DOHH2 (cell line): ENCODE measurements around the gene ALK.

Source experiments
- H3F3A ChIP-seq: fragments of 200-600 bp; sonication (generic), shearing (Covaris generic); 2 replicates; pipeline ENCODE4 v1.6.0; 2016; ENCODE audit warnings: antibody characterized with exemption, mild to moderate bottlenecking; ENCODE audit not compliant: control insufficient read depth, insufficient read depth
- H3K27ac ChIP-seq: fragments of 200-600 bp; sonication (generic); 2 replicates; pipeline ENCODE4 v1.5.1; 2014; ENCODE audit warnings: low read depth, mild to moderate bottlenecking, low read length, moderate library complexity
- H3K27me3 ChIP-seq: fragments of 200-600 bp; sonication (generic); 2 replicates; pipeline ENCODE4 v1.6.1; 2014; ENCODE audit warnings: mild to moderate bottlenecking, low read length, mixed read lengths; ENCODE audit not compliant: control insufficient read depth
- H3K36me3 ChIP-seq: fragments of 200-600 bp; sonication (generic); 2 replicates; pipeline ENCODE4 v1.6.1; 2014; ENCODE audit warnings: mild to moderate bottlenecking, low read length, moderate library complexity, mixed read lengths; ENCODE audit not compliant: control insufficient read depth
- H3K4me1 ChIP-seq: fragments of 200-600 bp; sonication (generic); 2 replicates; pipeline ENCODE4 v1.6.1; 2014; ENCODE audit warnings: mild to moderate bottlenecking, low read length, mixed read lengths; ENCODE audit not compliant: control insufficient read depth
- H3K4me2 ChIP-seq: fragments of 200-600 bp; sonication (generic); 2 replicates; pipeline ENCODE4 v1.6.0; 2014; ENCODE audit warnings: mild to moderate bottlenecking, low read length, moderate library complexity
- H3K4me3 ChIP-seq: fragments of 200-600 bp; sonication (generic); 2 replicates; pipeline ENCODE4 v1.5.1; 2014; ENCODE audit warnings: mild to moderate bottlenecking, low read length, mixed read lengths
- H3K79me2 ChIP-seq: fragments of 200-600 bp; sonication (generic); 2 replicates; pipeline ENCODE4 v1.6.1; 2014; ENCODE audit warnings: mild to moderate bottlenecking, low read length, mixed read lengths; ENCODE audit not compliant: control insufficient read depth
- H3K9me2 ChIP-seq: fragments of 200-600 bp; sonication (generic); replicated peaks from 2 replicates; pipeline ENCODE4 v1.6.1; 2014; ENCODE audit warnings: mild to moderate bottlenecking, low read length, mixed read lengths; ENCODE audit not compliant: control insufficient read depth
- H3K9me3 ChIP-seq: fragments of 200-600 bp; sonication (generic); 2 replicates; pipeline ENCODE4 v1.6.1; 2014; ENCODE audit warnings: antibody characterized with exemption, low read length, mixed read lengths; ENCODE audit not compliant: control insufficient read depth, insufficient read depth
- H4K20me1 ChIP-seq: fragments of 200-600 bp; sonication (generic); 2 replicates; pipeline ENCODE4 v1.6.0; 2014; ENCODE audit warnings: low read depth, mild to moderate bottlenecking, antibody characterized with exemption, low read length, moderate library complexity; ENCODE audit not compliant: control insufficient read depth, insufficient read depth
- CTCF ChIP-seq: fragments of 200-600 bp; sonication (generic); IDR thresholded peaks from one replicate; pipeline ENCODE4 v1.5.1; 2014; ENCODE audit warnings: antibody characterized with exemption, mild to moderate bottlenecking, low read depth, low read length; ENCODE audit not compliant: poor library complexity, severe bottlenecking
- EZH2phosphoT487 ChIP-seq: fragments of 200-600 bp; sonication (generic); IDR thresholded peaks from 2 replicates; pipeline ENCODE4 v1.6.1; 2017; ENCODE audit warnings: borderline replicate concordance, mild to moderate bottlenecking, antibody characterized with exemption, low read length, moderate library complexity, mixed read lengths

ALK gene

GRCh38 chr2:29910960-29911359, 10.4 kb downstream of the ALK start:
- no peaks in the 10 kb centered on the region for H3K79me2 ChIP-seq
- H3K4me2 ChIP-seq, result no peak overlapping the region
- H3K27ac ChIP-seq, result no peak overlapping the region
- H3K4me1 ChIP-seq, result no peaks in the 10 kb centered on the region
- H3F3A ChIP-seq, result no peaks in the 10 kb centered on the region
- H4K20me1 ChIP-seq, result no peaks in the 10 kb centered on the region
- no peak for TF ChIP-seq EZH2phosphoT487
- no peak for TF ChIP-seq CTCF
- H3K36me3 ChIP-seq, result no peaks in the 10 kb centered on the region
- no peaks in the 10 kb centered on the region for H3K9me3 ChIP-seq
- no peaks in the 10 kb centered on the region; the same call in 1 of the 2 replicates for H3K27me3 ChIP-seq
- no peaks in the 10 kb centered on the region; the same call in 1 of the 2 replicates for H3K9me2 ChIP-seq
- no peak overlapping the region for H3K4me3 ChIP-seq

- H3K79me2 ChIP-seq, result no peaks in the 10 kb centered on the region
- H3K4me3 ChIP-seq, result no peak overlapping the region
- no peak overlapping the region for H3K4me2 ChIP-seq
- no peak for TF ChIP-seq EZH2phosphoT487
- TF ChIP-seq CTCF, result no peak
- no peaks in the 10 kb centered on the region; the same call in 1 of the 2 replicates for H3K27me3 ChIP-seq
- no peaks in the 10 kb centered on the region for H3K9me3 ChIP-seq
- no peaks in the 10 kb centered on the region for H4K20me1 ChIP-seq
- H3K9me2 ChIP-seq, result no peaks in the 10 kb centered on the region; the same call in 1 of the 2 replicates
- no peaks in the 10 kb centered on the region for H3K4me1 ChIP-seq
- H3K27ac ChIP-seq, result no peak overlapping the region
- no peaks in the 10 kb centered on the region for H3F3A ChIP-seq
- no peaks in the 10 kb centered on the region for H3K36me3 ChIP-seq
Measured at GRCh38 chr2:29910465-29910864, 10.9 kb downstream of the ALK start.

DNA sequence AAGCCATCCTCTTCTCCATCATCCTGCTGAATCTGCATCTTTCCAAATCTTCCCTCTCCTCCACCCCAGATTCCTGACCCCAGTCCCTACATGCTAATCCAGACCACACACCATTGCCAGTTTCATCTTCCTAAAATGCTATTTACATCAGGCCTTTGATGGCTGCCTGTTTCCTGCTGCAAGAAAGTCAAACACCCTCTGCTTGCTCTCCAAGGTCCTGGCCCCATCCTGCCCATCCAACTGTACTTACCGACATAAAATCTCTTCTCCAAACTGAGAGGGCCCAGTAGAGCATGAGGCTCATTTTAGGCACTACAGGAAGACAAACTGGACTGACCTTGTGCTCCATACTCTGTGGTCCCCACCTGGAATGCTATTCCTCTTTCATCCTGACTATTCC, 19.0 kb downstream of the ALK start:
- no peak overlapping the region for H3K4me3 ChIP-seq
- no peak overlapping the region for H3K27ac ChIP-seq
- no peaks in the 10 kb centered on the region for H3K79me2 ChIP-seq
- H3K9me2 ChIP-seq, result no peaks in the 10 kb centered on the region
- H3K4me2 ChIP-seq, result no peak overlapping the region
- H4K20me1 ChIP-seq, result no peaks in the 10 kb centered on the region
- no peaks in the 10 kb centered on the region for H3K9me3 ChIP-seq
- peaks cover 21% of the 10 kb centered on the region for H3K27me3 ChIP-seq
- no peaks in the 10 kb centered on the region for H3F3A ChIP-seq
- no peaks in the 10 kb centered on the region for H3K36me3 ChIP-seq
- no peaks in the 10 kb centered on the region for H3K4me1 ChIP-seq
- no peak for TF ChIP-seq CTCF
